Kasumi-1 (cell line): Measurements from ENCODE around the gene AKT2.
"Not testable (repeated sequence)": the region's sequence is repeated elsewhere in the genome, so short reads cannot be mapped to it uniquely, and the experiment has no call there.

Source experiments
- DNase-seq, 2 experiments: peaks; one replicate each; lab custom pipeline; 2025; lab: John Stamatoyannopoulos, UW

Gene AKT2

DNA sequence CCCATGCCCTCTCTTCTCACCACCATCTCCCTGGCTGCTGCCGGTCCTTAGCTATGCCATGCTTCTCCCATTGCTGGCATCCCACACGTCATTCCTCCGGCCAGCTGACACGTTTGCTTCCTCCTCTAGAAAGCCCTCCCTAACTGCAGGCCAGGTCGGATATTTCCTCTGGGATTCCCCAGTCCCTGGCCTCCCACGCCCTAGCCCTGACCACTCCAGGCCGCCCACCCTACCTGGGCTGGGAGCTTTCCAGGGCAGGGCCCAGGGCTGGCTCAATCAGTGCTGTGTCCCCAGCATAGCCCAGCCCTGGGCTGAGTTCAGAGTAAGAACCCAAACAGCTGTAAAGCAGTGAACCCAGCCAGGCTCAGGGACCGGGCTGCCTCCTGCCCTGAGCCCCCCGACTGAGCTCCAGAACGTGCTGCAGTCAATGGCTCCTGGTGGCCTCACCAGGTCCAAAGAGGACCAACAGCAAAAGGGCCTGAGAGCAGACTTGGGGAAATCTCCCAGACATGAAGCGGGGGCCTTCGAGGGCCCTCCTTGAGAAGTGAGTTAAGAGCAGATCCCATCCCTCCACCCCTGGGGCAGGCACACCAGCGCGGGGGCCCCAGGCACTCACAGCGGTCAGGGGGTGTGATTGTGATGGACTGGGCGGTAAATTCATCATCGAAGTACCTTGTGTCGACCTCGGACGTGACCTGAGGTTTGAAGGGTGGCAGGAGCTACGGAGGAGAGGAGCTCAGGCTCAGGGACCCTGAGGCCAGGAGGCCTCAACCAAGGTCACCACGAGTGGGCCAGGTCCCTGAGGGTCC is 50.5 kb downstream of the AKT2 start:
- DNase-seq = no peak

DNA sequence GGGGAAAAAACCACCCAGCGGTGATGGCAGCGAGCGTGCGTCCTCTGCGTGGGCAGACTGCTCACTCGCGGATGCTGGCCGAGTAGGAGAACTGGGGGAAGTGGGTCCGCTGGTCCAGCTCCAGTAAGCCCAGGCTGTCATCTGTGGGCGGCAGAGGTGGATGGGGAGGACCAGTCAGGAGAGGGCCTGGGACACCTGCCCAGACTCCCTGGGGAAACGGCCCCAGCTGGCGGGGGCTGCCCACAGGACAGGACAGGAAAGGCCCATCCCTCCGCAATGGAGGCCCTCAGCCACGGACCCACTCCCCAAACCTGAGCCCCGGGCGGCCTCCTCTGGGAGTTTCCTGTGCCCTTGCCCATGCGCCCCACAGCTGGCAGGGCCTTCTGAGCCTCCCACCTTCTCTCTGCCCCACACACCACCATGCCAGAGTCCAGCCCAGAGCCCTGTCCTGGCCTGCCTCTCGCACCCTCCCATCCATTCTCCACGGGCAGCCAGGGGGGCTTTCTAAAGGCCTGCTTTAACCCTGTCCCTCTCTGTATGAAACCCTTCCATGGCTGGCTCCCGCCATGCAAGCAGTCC is 51.2 kb downstream of the AKT2 start:
- DNase-seq = no peak

DNA sequence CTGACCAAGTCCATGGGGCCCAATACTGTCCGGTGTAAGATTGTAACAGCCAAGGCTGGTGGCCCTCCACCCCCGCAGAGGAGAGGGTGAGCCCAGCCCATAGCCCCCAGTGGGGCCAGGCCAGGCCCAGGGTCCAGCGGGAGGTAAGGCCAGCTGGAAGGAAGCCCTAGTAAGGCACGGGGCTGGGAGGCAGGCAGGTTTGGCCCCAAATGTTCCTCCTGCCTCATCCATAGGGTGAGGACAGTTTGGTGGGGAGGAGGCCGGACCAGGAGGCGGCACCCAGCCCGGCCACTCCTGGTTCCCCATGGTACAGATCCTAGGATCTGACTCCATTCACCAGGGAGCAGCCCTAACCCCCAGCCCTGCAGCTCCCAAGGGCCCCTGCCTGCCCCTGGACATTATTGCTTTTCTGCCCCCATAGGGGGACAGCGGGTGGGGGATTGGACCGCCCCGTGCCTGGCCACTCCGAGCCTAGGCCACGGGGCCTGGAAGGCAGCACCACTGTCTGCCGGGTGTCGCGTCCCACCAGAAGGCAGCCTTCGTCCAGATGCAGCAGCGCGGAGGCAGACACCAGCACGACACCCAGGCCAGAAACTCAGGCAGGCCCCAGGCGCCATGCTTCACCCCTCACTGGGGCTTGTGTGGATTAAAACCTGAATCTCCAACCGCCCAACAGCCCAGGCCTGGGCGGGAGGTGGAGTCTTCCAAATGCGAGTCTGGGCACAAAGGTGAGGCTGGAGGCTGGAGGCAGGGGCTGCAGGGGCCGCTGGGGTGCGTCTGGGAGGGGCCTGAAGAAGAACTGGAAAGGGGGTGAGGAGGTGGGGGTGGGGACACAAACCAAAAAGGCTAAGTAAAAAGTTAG is 52.0 kb downstream of the AKT2 start:
- DNase-seq = no peak

DNA sequence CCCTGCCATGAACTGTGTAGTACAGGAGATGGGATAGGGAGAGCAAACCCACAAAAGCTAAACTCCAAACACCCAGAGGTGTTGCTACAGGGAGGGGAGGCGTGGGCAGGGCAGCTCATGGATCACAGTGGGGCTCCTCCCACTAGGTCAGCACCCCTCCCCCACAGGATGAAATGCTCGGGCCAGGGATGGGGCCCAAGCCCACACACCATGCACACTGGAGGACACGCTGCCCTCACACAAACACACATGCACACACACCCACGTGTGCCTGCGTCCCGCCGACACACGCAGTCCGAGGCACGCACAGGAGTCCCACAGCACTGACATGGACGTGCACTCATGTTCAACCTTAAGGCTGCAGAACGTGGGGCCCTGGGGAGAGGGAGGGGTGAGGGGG is 52.7 kb downstream of the AKT2 start:
- DNase-seq = no peak

DNA sequence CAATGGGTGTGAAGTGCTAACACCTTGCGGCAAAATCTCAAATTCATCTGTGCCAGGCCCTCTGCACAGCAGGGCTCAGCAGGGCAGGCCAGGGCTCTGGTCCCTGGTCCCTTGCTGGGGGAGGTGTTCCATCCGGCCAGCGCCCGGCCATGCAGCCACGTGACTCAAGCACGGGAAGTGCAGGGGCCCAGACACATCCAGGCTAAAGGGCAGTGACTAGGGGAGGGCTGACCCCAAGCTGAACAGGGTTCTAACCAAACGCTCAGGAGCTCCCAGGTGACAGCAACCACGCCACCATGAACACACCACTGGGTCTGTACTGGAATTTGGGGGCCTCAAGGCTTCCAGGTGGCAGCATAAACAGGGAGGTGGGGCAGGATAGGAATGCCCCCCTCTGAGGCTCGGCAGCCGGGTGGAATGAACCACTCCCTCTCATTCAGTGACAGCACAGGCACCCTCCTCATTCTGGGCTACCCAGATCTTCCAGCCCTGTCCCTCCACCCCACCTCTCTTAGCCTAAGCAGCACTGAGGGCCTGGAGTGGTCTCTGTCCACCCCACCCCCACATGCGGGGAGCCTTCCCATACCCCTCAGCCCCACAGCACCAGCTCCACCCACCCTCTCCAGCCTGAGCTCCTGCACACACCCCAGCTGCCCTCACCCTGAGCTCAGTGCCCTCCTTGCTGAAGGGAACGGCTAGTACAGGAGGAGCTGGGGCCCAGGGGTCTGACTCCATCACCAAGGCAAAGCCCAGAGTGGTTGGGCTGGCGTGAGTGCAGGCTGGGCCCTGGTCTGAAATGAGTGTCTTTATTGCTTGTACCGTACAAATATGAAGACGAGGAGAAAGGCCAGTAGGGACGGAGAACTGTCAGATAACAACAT is 53.4 kb downstream of the AKT2 start:
- DNase-seq = no peak

DNA sequence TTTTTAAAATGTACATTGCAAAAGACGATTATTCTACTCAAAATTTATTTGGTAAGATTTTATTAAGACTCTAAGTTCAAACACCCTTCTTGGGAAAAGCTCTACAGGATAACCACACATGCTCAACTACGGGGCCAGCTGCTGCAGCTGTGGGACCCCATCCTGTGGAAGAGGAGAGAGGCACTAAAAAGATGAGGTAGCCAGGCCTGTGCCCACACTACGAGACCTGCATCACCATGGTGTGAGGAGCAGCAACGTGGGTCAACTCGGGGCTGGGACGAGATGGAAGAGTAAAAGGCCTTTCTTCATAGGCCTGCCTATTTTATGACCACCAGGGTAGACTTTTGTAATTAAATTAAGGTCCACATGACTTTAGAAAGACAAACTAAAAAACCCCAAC is 54.1 kb downstream of the AKT2 start:
- no peak for DNase-seq

DNA sequence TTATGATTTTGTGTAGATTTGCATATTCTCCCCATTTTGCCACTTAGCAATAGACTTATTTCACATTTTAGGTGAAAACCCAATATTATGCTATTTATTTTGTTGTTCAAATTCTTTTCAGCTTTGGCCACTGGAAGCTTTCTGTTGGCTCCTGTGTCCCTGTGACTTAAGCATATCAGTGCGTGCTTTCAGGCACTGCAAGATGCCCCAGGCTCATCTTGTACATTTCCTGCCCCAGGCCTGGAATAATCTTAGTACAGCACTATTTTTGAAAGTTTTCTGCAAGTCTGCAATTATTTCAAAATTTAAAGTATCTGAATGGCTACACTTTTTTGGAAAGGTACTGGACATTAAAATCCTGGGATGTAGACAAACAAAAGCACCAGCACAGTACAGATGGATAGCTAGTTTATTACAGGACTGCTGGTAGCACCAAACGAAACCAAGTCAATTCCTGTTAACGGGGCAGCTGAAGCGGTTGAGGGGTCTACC is 55.2 kb downstream of the AKT2 start:
- no peak for DNase-seq

DNA sequence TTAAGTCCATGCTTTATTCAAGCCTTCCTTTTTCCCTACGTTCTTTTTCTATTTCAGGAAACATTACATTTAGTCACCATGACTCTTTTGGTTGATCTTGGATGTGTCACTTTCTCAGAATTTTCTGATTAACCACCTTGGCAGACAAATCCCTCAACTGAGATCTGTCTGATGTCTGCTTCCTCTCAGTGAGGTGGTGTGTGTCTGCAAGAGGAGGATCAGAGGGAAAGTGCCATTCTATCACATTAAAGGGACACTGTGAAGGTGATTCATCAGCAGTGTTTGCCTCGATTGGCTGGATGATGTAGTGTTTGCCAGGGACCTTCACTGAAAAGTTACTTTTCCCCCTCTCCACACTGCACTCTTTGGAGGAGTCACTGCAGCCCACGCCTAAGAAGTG is 55.7 kb downstream of the AKT2 start:
- DNase-seq = no peak

DNA sequence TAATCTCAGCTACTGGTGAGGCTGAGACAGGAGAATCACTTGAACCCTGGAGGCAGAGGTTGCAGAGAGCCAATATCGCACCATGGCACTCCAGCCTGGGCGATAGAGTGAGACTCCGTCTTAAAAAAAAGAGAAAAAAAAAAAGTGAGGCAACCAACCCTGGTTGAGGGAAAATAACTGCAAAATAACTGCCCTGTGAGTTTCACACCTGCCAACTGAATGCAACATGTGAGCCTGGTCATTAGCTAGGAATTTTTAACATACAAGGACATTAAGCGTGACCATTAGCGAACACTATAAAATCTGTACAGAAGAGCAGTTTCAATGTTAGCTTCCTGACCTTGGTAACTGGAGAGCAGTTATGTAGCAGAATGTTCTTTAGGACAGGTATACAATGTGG is 56.3 kb downstream of the AKT2 start:
- no peak for DNase-seq

DNA sequence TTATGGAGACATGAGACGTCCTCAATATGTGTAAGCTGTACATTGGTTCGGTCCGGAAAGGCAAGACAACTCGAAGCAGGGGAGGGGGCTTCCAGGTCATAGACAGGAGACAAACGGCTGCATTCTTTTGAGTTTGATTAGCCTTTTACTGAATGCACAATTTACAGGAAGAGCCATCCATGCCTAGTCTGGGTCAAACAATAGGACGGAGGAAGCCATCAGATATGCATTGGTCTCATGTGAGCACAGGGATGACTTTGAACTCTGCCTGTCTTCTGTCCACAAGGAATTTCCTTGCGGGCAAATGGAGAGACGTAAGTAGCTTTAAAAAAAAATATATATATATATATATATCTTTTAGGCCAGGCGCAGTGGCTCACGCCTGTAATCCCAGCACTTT is 56.8 kb downstream of the AKT2 start:
- DNase-seq = no peak

DNA sequence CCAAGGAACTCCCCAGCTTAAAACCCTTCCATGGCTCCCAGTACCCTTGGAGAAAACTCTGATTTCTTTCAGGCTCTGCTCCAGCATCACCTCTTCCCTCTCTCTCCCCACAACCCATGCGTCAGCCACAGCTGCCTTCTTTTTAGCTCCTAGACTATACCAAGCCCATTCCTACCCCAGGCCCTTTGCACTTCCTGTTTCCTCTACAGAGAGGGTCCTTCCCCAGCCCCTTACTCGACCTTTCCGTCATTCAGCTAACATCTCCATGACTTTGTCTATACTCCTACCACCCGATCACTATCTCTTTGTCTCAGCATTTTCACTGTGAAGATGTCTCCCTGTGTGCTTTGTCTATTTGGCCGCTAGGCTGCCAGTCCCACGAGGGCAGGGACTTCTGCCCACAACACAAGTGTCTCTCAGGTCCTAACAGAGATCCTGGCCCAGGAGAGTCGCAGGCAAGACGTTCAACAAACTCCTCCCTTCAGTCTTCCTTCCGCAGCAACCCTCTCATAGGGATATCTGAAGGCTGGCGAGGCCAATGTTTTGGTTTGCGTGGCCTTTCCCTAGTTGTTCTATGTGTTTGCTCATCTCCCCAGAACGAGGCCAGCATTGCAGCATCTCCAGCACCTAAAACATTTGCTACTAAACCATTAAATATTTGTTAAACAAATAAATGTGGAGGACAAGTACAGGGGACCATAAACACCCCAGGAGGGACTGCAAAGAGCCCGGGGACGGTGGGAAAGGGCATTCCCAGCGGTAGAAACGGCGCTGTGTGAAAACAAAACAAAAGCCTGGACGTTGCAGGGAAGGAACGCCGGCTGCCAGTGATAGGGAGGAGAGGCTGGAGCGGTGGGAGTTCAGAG is 59.5 kb downstream of the AKT2 start:
- DNase-seq = no peak

DNA sequence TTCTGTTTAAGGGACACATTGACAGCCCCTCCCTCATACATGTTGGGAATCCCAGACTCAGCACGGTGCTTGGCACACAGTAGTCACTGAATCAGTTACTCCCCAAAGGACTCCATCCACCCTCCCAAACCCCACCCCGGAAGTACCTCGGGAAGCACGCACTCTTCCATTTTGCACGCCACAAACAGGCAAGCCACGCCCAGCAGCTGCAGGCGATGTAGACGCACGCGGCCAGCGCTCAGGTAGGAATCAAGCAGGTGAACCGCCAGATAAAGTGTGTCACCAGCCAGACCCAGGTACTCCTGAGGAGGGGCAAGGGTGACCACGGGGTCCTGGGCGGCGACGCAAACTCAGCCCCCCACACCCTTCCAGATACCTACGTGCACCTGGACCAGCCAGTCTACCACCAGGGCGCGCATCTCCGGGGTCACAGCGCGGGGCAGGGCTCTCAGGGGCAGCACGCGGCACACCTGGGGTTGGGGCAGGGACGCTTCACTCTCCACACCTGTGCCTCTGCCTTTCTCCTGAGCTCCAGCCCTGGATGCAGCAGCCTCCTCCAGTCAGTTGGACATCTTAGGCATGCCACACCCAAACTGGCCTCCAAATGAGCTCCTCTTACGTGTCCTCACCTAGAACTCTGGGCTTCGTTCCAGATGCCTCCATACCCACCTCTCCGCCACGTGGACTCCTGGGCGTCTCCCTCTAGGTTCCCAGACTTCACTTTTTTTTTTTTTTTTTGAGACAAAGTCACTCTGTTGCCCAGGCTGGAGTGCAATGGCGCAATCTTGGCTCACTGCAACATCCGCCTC is 60.6 kb downstream of the AKT2 start:
- DNase-seq = no peak

DNA sequence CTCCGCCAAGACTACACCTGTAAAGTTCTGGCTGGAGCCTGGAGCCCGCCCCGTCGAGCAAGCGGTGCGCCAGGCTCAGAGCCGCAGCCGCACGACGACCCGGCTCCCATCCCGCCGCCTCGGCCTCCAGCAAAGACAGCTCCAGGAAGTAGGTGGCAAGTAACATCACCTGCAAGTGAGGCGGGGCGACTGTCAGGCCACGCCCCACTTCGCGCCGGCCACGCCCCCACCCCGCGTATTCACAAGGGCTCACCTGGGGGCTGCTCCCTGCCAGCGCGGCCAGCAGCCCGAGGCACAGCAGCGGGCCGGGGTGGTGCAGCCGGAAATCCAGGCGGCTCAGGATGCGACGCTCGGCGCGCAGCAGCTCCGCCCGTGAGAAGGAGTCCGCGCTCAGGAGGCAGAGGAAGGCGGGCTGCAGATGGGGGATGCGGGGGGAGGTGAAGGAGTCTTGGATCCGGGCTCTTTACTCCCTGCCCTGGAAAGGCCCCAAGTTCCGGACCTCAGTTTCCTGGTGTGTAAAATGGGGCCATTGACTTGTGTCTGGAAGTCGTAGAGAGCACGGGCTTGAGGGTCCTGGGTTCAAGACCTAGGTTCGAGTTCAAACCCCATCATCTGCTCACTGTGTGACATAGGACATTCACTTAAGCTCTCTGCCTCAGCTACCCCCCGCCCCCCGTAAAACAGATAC is 61.9 kb downstream of the AKT2 start:
- no peak for DNase-seq

DNA sequence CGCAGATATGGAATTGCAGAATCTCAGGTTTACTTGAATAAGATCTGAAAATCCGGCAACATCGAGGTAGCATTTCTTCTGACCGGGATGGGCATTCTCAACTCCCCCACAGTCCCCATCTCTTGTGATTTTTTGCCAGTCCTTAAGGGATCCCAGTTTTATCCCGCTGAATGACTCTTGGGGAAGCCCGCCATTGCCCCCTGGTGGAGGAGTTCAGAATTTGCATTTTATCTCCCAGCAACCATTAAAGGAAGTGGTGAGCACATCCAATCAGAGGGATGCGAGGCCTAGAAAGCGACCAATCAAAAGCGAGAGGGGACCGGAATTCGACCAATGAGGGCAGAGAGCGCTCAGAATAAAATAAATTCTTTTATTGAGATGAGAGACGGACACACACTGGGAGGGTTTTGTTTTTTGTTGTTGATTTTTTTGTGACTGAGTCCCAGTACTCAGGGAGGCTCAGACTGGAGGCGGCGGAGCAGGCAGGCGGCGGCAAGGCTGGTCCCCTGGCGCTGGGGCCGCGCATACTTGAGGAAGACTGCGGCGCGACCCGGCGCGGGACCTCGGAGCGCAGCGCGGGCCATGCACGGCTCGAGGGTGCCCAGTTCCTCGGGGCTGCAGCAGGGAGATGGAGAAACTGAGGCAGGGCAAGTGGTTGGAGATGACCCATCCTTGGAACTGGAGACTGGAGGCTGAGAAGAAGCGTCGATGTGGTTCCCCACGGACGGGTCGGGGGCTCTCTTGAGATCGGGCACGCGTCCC is 63.1 kb downstream of the AKT2 start:
- peak; percentile 91 to 93 for DNase-seq

DNA sequence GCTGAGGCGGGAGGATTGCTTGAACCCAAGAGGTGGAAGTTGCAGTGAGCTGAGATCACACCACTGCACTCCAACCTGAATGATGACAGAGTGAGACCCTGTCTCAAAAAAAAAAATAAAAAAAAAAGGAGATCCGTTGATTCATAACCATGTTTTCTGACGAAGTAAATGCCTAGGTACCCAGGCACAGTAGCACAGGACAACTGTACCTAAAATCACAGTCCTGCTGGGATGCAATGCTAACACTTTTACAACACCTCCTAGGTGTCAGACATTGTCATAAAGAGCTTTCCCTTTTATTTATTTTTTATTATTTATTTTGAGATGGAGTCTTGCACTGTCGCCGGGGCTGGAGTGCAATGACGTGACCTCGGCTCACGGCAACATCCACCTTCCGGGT is 64.5 kb downstream of the AKT2 start:
- no peak for DNase-seq

DNA sequence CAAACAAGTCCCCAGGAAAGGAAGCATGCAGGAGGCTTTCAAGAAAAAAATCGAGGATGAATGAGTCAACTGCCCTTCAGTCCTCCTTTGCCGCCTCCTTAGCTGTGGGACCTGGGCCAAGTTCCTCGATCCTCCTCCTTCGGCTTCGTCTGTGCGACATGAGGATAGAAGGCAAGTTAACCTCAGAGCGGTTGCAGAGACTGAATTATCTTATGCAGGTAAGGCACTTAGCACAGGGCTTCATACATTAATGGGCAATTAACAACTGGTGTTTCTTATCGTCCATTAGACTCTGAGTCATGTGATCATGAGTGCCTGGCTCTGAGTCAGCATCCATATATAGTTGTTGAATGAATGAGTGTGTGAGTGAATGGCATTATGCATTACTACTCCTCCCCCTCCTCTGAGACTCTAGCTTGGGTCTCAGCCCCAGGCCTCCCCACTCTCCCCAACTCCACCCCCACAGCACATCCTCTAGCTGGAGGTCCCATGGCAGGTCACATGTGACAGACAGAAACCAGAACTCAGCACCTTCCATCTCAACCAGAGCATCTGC is 65.3 kb downstream of the AKT2 start:
- DNase-seq = no peak

DNA sequence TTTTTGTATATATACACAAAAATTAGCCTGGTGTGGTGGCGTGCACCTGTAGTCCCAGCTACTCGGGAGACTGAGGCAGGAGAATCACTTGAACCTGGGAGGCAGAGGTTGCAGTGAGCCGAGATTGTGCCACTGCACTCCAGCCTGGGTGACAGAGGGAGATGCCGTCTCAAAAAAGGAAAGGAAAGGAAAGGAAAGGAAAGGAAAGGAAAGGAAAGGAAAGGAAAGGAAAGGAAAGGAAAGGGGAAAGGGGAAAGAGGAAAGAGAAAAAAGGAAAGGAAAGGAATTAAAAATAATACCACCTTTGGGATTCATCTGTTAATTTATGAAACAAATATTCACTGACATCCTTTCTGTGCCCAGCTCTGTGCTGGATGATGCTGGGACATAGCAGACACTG is 66.1 kb downstream of the AKT2 start:
- not testable (repeated sequence) for DNase-seq
